ENCODE data around the gene TGM2.

TGM2 gene

GRCh38 chr20:38134427-38135270 is 30.4 kb downstream of the TGM2 start:
- no peak for DNase-seq (ENCODE audit: extremely low read depth in 1 of 2, low read depth in 1 of 2)

GRCh38 chr20:38133680-38134426 is 31.2 kb downstream of the TGM2 start:
- no peak for DNase-seq (ENCODE audit: extremely low read depth in 1 of 2, low read depth in 1 of 2)

- DNase-seq (ENCODE audit: extremely low read depth in 1 of 2, low read depth in 1 of 2) = no peak
Observed at GRCh38 chr20:38132910-38133501, 32.1 kb downstream of the TGM2 start.

- no peak for DNase-seq (ENCODE audit: extremely low read depth in 1 of 2, low read depth in 1 of 2)
Observed at GRCh38 chr20:38132156-38132909, 32.7 kb downstream of the TGM2 start.

- DNase-seq (ENCODE audit: extremely low read depth in 1 of 2, low read depth in 1 of 2) = no peak
Observed at GRCh38 chr20:38131588-38132121, 33.4 kb downstream of the TGM2 start.

- no peak for DNase-seq (ENCODE audit: extremely low read depth in 1 of 2, low read depth in 1 of 2)
Observed at GRCh38 chr20:38130687-38131587, 34.1 kb downstream of the TGM2 start.

- no peak for DNase-seq (ENCODE audit: extremely low read depth in 1 of 2, low read depth in 1 of 2)
Observed at GRCh38 chr20:38129893-38130609, 35.0 kb downstream of the TGM2 start.

GRCh38 chr20:38129248-38129865 is 35.7 kb downstream of the TGM2 start:
- DNase-seq (ENCODE audit: extremely low read depth in 1 of 2, low read depth in 1 of 2) = no peak

- no peak for DNase-seq (ENCODE audit: extremely low read depth in 1 of 2, low read depth in 1 of 2)
Observed at GRCh38 chr20:38128691-38129090, 36.4 kb downstream of the TGM2 start.

- DNase-seq (ENCODE audit: extremely low read depth in 1 of 2, low read depth in 1 of 2) = no peak
Observed at GRCh38 chr20:38127920-38128528, 37.0 kb downstream of the TGM2 start.

GRCh38 chr20:38126932-38127621 is 38.0 kb downstream of the TGM2 start:
- no peak for DNase-seq (ENCODE audit: extremely low read depth in 1 of 2, low read depth in 1 of 2)

GRCh38 chr20:38126146-38126921 is 38.7 kb downstream of the TGM2 start:
- DNase-seq (ENCODE audit: extremely low read depth in 1 of 2, low read depth in 1 of 2) = no peak

GRCh38 chr20:38125157-38126056 is 39.7 kb downstream of the TGM2 start:
- no peak for DNase-seq (ENCODE audit: extremely low read depth in 1 of 2, low read depth in 1 of 2)

GRCh38 chr20:38123021-38123587 is 42.0 kb downstream of the TGM2 start:
- DNase-seq (ENCODE audit: extremely low read depth in 1 of 2, low read depth in 1 of 2) = no peak

- DNase-seq (ENCODE audit: extremely low read depth in 1 of 2, low read depth in 1 of 2) = no peak
Observed at GRCh38 chr20:38121741-38122140, 43.3 kb downstream of the TGM2 start.

- DNase-seq (ENCODE audit: extremely low read depth in 1 of 2, low read depth in 1 of 2) = no peak
Observed at GRCh38 chr20:38120625-38120988, 44.5 kb downstream of the TGM2 start.
